DND-41 (cell line): ENCODE results near the gene SAT2.

ENCODE experiments used
- ATAC-seq: fragments of 200-7000 bp; cut with Tn5 transposase; 3 replicates; pipeline ENCODE4 v1.9.1; 2021; ENCODE audit warnings: low read depth; ENCODE audit not compliant: insufficient read depth
- DNase-seq: peaks from one replicate; pipeline ENCODE4 v3.0.0-alpha.2; 2020
- H2AFZ ChIP-seq: 2 replicates; pipeline ENCODE4 v1.6.0; 2012; ENCODE audit warnings: low read depth, low read length
- H3K27ac ChIP-seq: 2 replicates; pipeline ENCODE4 v1.5.1; 2012; ENCODE audit warnings: low read length, inconsistent platforms
- H3K27me3 ChIP-seq: fragments of 200-600 bp; sonication (generic); 2 replicates; pipeline ENCODE4 v1.6.0; 2012; ENCODE audit warnings: low read length, mild to moderate bottlenecking, inconsistent platforms; ENCODE audit not compliant: insufficient read depth, poor library complexity
- H3K36me3 ChIP-seq: 2 replicates; pipeline ENCODE4 v1.5.1; 2012; ENCODE audit warnings: low read length, inconsistent platforms; ENCODE audit not compliant: insufficient read depth
- H3K4me1 ChIP-seq: 2 replicates; pipeline ENCODE4 v1.5.1; 2012; ENCODE audit warnings: mild to moderate bottlenecking, low read length; ENCODE audit not compliant: insufficient read depth
- H3K4me2 ChIP-seq: 2 replicates; pipeline ENCODE4 v1.6.0; 2012; ENCODE audit warnings: mild to moderate bottlenecking, moderate library complexity, low read length, inconsistent platforms; ENCODE audit not compliant: insufficient read depth
- H3K4me3 ChIP-seq, 2 experiments: fragments of 200-600 bp in 1 of 2; shearing (Covaris generic) in 1 of 2; 2 replicates each; pipeline ENCODE4 v1.5.1; 2012 to 2016; ENCODE audit warnings: inconsistent platforms in 2 of 2, low read length in 2 of 2, mild to moderate bottlenecking in 2 of 2, low read depth in 1 of 2, moderate library complexity in 1 of 2
- H3K79me2 ChIP-seq: 2 replicates; pipeline ENCODE4 v1.6.0; 2012; ENCODE audit warnings: low read length, inconsistent platforms; ENCODE audit not compliant: insufficient read depth
- H3K9ac ChIP-seq: 2 replicates; pipeline ENCODE4 v1.6.0; 2012; ENCODE audit warnings: low read depth, mild to moderate bottlenecking, inconsistent platforms, low read length, moderate library complexity
- H3K9me3 ChIP-seq: 2 replicates; pipeline ENCODE4 v1.5.1; 2012; ENCODE audit warnings: low read length, moderate library complexity, mild to moderate bottlenecking, inconsistent platforms; ENCODE audit not compliant: insufficient read depth, severe bottlenecking
- H4K20me1 ChIP-seq: 2 replicates; pipeline ENCODE4 v1.6.0; 2012; ENCODE audit warnings: low read length; ENCODE audit not compliant: insufficient read depth
- CTCF ChIP-seq: IDR thresholded peaks from 2 replicates; pipeline ENCODE4 v1.5.1; 2012; ENCODE audit warnings: borderline replicate concordance, low read length, moderate library complexity, mild to moderate bottlenecking; ENCODE audit not compliant: poor library complexity, severe bottlenecking; ENCODE audit errors: extremely low read depth
- EZH2 ChIP-seq: IDR thresholded peaks from 3 replicates; pipeline ENCODE4 v1.6.1; 2012; ENCODE audit warnings: borderline replicate concordance, low read depth, mild to moderate bottlenecking, moderate library complexity, low read length, inconsistent platforms; ENCODE audit not compliant: severe bottlenecking

SAT2 gene

DNA sequence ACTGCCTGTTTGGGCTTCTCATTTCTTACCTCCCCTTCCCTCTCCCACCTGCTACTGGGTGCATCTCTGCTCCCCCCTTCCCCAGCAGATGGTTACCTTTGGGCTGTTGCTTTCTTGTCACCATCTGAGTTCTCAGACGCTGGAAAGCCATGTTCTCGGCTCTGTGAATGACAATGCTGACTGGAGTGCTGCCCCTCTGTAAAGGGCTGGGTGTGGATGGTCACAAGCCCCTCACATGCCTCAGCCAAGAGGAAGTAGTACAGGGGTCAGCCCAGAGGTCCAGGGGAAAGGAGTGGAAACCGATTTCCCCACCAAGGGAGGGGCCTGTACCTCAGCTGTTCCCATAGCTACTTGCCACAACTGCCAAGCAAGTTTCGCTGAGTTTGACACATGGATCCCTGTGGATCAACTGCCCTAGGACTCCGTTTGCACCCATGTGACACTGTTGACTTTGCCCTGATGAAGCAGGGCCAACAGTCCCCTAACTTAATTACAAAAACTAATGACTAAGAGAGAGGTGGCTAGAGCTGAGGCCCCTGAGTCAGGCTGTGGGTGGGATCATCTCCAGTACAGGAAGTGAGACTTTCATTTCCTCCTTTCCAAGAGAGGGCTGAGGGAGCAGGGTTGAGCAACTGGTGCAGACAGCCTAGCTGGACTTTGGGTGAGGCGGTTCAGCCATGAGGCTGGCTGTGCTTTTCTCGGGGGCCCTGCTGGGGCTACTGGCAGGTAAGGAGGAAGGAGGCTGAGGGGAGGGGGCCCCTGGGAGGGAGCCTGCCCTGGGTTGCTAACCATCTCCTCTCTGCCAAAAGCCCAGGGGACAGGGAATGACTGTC, 48.4 kb downstream of the SAT2 start, which contains the start of gene CD68:
TSS of gene CD68 (plus strand) at position 638 of the 833 bp plus-strand sequence. CDS start at position 678, 40 bp downstream.
- peak; percentile 75 for DNase-seq
- Histone ChIP-seq H3K79me2 (peaks cover 67% of the 10 kb centered on the region), H3K9me3 (no peaks in the 10 kb centered on the region), H3K4me3 (no peak within 1 kb of the TSS), H3K27ac (peak within 1 kb of the TSS; percentile 69), H3K9ac (peak within 1 kb of the TSS; percentile 34), H4K20me1 (peaks cover 52% of the 10 kb centered on the region), H3K36me3 (peaks cover 74% of the 10 kb centered on the region), H3K4me2 (peak within 1 kb of the TSS; percentile 34; the same call in 1 of the 2 replicates), H2AFZ (no peak within 1 kb of the TSS), H3K4me1 (peaks cover 67% of the 10 kb centered on the region), H3K27me3 (no peaks in the 10 kb centered on the region)
- ATAC-seq: peak; percentile 63
- no peak for TF ChIP-seq CTCF
- no peak for TF ChIP-seq EZH2

DNA sequence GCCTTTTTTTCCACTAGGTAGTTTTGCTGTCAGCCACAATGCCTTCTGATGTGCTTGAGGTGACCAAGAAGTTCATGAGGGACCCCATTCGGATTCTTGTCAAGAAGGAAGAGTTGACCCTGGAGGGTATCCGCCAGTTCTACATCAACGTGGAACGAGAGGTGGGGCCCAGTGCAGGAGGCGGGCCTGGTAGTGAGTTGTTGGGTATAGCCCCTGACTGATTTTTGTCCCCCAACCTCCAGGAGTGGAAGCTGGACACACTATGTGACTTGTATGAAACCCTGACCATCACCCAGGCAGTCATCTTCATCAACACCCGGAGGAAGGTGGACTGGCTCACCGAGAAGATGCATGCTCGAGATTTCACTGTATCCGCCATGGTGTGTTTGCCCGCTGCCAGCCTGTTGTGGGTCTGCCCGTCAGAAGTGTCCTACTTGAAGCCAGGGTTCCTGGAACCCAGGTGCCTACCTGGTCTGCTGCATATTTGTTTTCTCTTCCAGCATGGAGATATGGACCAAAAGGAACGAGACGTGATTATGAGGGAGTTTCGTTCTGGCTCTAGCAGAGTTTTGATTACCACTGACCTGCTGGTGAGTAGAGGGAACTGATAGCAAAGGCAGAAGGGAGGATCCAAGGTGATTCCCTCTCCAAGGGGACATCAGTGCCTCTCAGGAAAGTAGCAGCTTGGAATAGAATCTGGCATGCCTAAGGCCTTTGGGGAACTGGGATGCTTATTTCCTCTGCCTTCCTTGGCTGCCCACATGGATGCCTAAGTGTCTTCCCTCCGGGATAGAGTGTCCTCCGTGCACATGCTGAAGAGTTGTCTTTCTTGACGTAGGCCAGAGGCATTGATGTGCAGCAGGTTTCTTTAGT, 50.1 kb downstream of the SAT2 start:
- Histone ChIP-seq H3K4me3 (no peak overlapping the region), H3K9me3 (no peaks in the 10 kb centered on the region), H3K9ac (no peak overlapping the region), H3K79me2 (peaks cover 72% of the 10 kb centered on the region), H3K4me1 (peaks cover 61% of the 10 kb centered on the region), H3K27me3 (no peaks in the 10 kb centered on the region), H4K20me1 (peaks cover 65% of the 10 kb centered on the region), H3K4me2 (peak overlapping the region; percentile 7; the same call in 1 of the 2 replicates), H3K36me3 (peaks cover 84% of the 10 kb centered on the region), H3K27ac (no peak overlapping the region), H2AFZ (no peak overlapping the region)
- DNase-seq (no peak), ATAC-seq (no peak)
- no peak for TF ChIP-seq CTCF
- TF ChIP-seq EZH2: no peak

DNA sequence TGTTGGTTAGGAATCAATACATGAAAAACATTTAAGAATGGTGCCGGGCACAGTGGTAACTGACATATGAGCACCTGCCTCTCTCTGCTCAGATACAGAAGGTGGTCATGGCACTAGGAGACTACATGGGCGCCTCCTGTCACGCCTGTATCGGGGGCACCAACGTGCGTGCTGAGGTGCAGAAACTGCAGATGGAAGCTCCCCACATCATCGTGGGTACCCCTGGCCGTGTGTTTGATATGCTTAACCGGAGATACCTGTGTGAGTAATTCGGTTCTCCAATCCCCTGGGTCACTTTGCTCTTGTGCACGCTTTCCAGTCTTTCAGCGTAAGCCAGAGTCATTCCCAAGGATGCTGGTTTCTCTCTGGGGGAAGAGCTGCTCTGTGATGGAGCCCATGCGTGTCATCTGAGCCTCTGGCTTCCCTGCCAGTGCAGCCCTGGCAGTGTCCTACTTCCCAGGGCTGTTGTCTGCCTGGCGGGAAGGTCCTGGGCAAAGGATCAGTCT, 51.1 kb downstream of the SAT2 start:
- Histone ChIP-seq H2AFZ (no peak overlapping the region), H3K9ac (no peak overlapping the region), H3K79me2 (peaks cover 71% of the 10 kb centered on the region), H3K36me3 (peaks cover 83% of the 10 kb centered on the region), H3K4me1 (peaks cover 60% of the 10 kb centered on the region), H3K4me3 (no peak overlapping the region; a peak in 1 of 4 replicates), H3K4me2 (peak overlapping the region; percentile 84; the same call in 1 of the 2 replicates), H3K27me3 (no peaks in the 10 kb centered on the region), H4K20me1 (peaks cover 65% of the 10 kb centered on the region), H3K9me3 (no peaks in the 10 kb centered on the region), H3K27ac (no peak overlapping the region)
- ATAC-seq: no peak
- TF ChIP-seq EZH2: no peak
- no peak for DNase-seq
